Muscle of leg (tissue), 11 donors: ENCODE data around the gene SGMS1. TPM values are rescaled to one million over a fixed set of nuclear protein-coding genes. Genes with fewer than 3 reads are reported as not detected.
A peak's percentile ranks its signal among the peaks of the same experiment; 100 is the strongest.

ENCODE experiments used
- DNase-seq: peaks from one replicate; pipeline ENCODE4 v3.0.0; 2013
- H3K27ac ChIP-seq: one replicate; pipeline ENCODE4 v1.5.1; 2013; ENCODE audit warnings: mild to moderate bottlenecking, low read length, control low read depth
- H3K27me3 ChIP-seq: one replicate; pipeline ENCODE4 v1.6.1; 2013; ENCODE audit warnings: low read length; ENCODE audit not compliant: control insufficient read depth, insufficient read depth
- H3K36me3 ChIP-seq: one replicate; pipeline ENCODE4 v1.6.1; 2013; ENCODE audit warnings: low read length; ENCODE audit not compliant: control insufficient read depth, insufficient read depth
- H3K4me1 ChIP-seq: one replicate; pipeline ENCODE4 v1.6.1; 2013; ENCODE audit warnings: low read length; ENCODE audit not compliant: control insufficient read depth, insufficient read depth
- H3K4me3 ChIP-seq: one replicate; pipeline ENCODE4 v1.5.1; 2013; ENCODE audit warnings: low read length, control low read depth
- H3K9me3 ChIP-seq: replicated peaks from 2 replicates; pipeline ENCODE4 v1.6.1; 2013; ENCODE audit warnings: low read depth, low read length; ENCODE audit not compliant: control insufficient read depth
- WGBS: methylation state at CpG from one replicate; pipeline ENCODE4 v1.1.5; 2013; ENCODE audit warnings: missing lambda C conversion rate; ENCODE audit not compliant: insufficient coverage; 5-methylcytosine and 5-hydroxymethylcytosine counted together
- polyA plus RNA-seq, 8 donors: library from polyadenylated mRNA; unstranded; fragments of 120-200 nt; gene quantifications; one replicate each; pipeline versions ENCODE4 v1.2.1 to v1.2.3, GENCODE V29; 2013; ENCODE audit warnings: inconsistent platforms in 1 of 8, low replicate concordance in 1 of 8; ENCODE audit not compliant: insufficient read length in 8 of 8, insufficient read depth in 1 of 8
- total RNA-seq: library from RNA; stranded (reverse); fragments of 120-200 nt; gene quantifications from one replicate; pipeline ENCODE4 v1.2.4, GENCODE V29; 2013

SGMS1 gene
- total and polyA plus RNA-seq, 9 donors = 18.2 to 30.5 (median 23.0) TPM

DNA sequence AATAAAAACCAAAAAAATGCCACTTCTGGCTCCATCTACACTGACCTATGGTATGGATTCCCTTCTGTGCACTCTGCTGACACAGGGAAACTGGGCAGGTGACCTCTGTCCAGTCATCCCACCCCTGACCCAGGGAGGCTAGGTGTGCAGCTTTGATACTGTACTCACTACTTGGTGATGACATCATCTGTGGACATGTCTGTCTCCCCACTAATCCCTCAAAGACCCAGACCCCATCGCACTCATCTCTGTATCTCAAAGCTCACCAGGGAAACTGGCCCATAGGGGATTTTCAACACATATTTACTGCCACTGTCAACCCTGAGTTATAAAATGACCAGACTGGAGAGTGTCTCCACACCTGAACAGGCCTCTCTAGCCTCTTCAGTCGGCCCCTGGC is 10.6 kb downstream of the SGMS1 start:
- no peak overlapping the region for H3K4me3 ChIP-seq
- H3K27ac ChIP-seq = no peak overlapping the region
- H3K27me3 ChIP-seq = no peaks in the 10 kb centered on the region
- WGBS = 43% methylated on average over 2 of the region's 2 CpGs
- no peaks in the 10 kb centered on the region for H3K9me3 ChIP-seq
- H3K4me1 ChIP-seq = peaks cover 35% of the 10 kb centered on the region
- DNase-seq = no peak
- H3K36me3 ChIP-seq = no peaks in the 10 kb centered on the region

- peak; percentile 92 for DNase-seq
Observed at GRCh38 chr10:50610368-50610767, 13.4 kb downstream of the SGMS1 start.

GRCh38 chr10:50607356-50607925 is 16.3 kb downstream of the SGMS1 start:
- Histone ChIP-seq H3K27ac (no peak overlapping the region), H3K4me3 (no peak overlapping the region), H3K4me1 (peaks cover 28% of the 10 kb centered on the region), H3K36me3 (no peaks in the 10 kb centered on the region), H3K27me3 (no peaks in the 10 kb centered on the region), H3K9me3 (no peaks in the 10 kb centered on the region)
- DNase-seq = peak; percentile 41

More at GRCh38 chr10:50610368-50610767, 13.4 kb downstream of the SGMS1 start:
- Histone ChIP-seq H3K9me3 (no peaks in the 10 kb centered on the region), H3K4me1 (peaks cover 35% of the 10 kb centered on the region), H3K36me3 (no peaks in the 10 kb centered on the region), H3K27ac (peak overlapping the region; percentile 79), H3K4me3 (no peak overlapping the region), H3K27me3 (no peaks in the 10 kb centered on the region)
- 37% methylated on average over 3 of the region's 4 CpGs for WGBS

- Histone ChIP-seq H3K9me3 (no peaks in the 10 kb centered on the region), H3K27ac (no peak overlapping the region), H3K27me3 (no peaks in the 10 kb centered on the region), H3K4me1 (peaks cover 16% of the 10 kb centered on the region), H3K4me3 (no peak overlapping the region), H3K36me3 (no peaks in the 10 kb centered on the region)
- WGBS = no CpG with 5 or more reads among the region's 2 CpGs
- no peak for DNase-seq
Observed at GRCh38 chr10:50605951-50606270, 17.8 kb downstream of the SGMS1 start.

DNA sequence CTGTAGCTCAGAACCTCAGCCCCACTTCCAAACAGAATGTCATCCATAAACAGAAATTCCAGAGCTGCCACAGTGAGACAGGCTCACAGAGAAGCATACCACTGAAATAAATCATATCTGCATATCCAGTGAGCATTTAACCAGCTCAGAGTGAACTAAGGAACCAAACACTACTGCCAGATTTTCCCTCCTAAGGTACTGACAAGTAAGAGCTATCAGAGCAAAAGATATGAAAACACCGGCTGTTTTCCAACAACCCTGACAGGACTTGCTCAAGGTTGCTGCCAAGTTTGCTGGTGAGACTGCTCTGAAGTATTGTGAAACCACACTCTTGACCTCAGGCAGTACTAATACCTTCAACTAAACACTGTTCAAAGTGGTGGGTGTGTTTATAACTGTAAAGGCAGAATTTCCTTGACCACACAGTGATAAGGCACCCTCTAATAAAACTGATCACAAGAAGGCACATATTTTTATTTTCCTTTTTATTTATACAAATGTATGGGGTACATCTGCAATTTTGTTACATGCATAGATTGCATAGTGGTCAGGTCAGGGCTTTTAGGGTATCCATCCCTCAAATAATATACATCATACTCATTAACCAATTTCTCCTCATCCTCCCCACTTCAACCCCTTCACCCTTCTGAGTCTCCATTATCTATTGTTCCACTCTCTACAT is 18.3 kb downstream of the SGMS1 start:
- Histone ChIP-seq H3K36me3 (no peaks in the 10 kb centered on the region), H3K4me1 (peaks cover 13% of the 10 kb centered on the region), H3K9me3 (no peaks in the 10 kb centered on the region), H3K4me3 (no peak overlapping the region), H3K27ac (no peak overlapping the region), H3K27me3 (no peaks in the 10 kb centered on the region)
- DNase-seq = peak; percentile 28
- 40% methylated on average over 1 of the region's 1 CpG for WGBS

DNA sequence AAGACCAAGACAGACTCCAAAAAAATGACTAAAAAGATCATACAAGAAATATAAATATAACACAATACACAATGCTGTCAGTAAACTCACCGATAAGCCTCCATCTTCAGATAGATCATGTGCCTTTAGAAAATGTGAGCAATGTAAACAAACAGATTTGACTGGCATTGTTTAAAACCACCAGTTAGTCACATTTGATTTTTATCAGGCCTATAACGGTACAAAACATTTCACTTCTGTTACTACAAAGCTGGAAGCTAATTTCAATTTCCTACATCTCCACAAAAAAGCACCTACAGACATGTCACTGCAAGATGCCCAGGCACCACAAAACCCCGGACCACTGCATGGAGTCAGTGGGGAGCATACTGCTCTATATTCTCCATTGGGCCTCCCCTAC is 18.9 kb downstream of the SGMS1 start:
- DNase-seq = no peak
- no peaks in the 10 kb centered on the region for H3K36me3 ChIP-seq
- H3K9me3 ChIP-seq = no peaks in the 10 kb centered on the region
- no peak overlapping the region for H3K27ac ChIP-seq
- WGBS = 40% methylated on average over 1 of the region's 3 CpGs
- no peak overlapping the region for H3K4me3 ChIP-seq
- H3K27me3 ChIP-seq = no peaks in the 10 kb centered on the region
- H3K4me1 ChIP-seq = peaks cover 9% of the 10 kb centered on the region

GRCh38 chr10:50604049-50604640 is 19.6 kb downstream of the SGMS1 start:
- Histone ChIP-seq H3K9me3 (no peaks in the 10 kb centered on the region), H3K4me1 (peaks cover 6% of the 10 kb centered on the region), H3K27me3 (no peaks in the 10 kb centered on the region), H3K27ac (no peak overlapping the region), H3K36me3 (no peaks in the 10 kb centered on the region), H3K4me3 (no peak overlapping the region)
- DNase-seq = no peak
- WGBS = 8% methylated on average over 1 of the region's 8 CpGs

DNA sequence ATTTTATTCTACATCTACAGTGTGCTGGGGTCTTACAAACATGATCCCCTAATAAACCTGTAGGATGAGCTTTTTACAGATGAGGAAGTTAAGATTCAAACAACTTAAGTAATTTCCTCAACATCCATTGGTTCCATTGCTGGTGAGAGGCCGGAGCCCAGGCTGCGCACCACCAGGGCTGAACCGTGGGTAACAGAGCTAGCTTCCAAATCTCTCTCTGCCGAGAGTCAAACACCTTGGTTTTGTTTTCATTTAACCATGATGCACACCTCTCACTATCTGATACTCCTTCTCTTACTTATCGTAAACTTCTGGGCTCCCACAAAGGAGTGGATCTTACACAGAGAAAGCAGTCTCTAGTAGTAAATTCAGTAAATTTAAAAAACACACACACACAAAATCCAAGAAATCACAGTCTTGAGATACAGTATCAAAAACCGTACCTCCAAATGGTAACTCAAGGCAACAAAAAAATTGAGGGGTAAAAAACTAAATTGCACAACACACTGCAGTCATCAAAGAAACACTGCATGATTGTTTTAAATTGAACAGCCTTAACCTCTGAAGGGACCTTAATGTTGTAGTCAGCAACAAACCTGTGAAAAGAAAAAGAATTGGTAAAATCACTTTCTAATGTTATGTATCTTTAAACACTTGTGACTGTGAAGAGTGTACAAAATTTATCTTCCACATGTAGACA is 20.5 kb downstream of the SGMS1 start:
- no peaks in the 10 kb centered on the region for H3K27me3 ChIP-seq
- no peak overlapping the region for H3K4me3 ChIP-seq
- H3K4me1 ChIP-seq = peaks cover 6% of the 10 kb centered on the region
- H3K27ac ChIP-seq = no peak overlapping the region
- DNase-seq = no peak
- no peaks in the 10 kb centered on the region for H3K36me3 ChIP-seq
- WGBS = 90% methylated on average over 3 of the region's 6 CpGs
- no peaks in the 10 kb centered on the region for H3K9me3 ChIP-seq

DNA sequence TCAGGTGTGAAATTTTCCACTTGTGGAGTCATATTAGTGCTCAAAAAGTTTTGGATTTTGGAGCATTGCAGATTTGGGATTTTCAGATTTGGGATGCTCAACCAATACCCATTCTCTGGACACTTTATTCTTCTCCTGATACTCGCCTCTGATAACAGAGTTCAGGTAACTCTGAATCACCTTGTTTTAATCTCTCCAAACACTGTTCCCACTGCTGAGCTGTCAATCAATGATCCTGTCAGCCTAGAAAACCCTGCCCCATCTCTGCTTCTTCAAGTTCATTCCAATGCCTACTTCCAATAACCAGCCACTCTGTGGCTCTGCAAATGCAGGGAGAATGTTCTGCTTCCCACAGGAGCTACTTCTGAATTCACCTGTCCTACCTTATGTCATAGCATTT is 21.8 kb downstream of the SGMS1 start:
- H3K27me3 ChIP-seq = no peaks in the 10 kb centered on the region
- DNase-seq = no peak
- 100% methylated on average over 1 of the region's 1 CpG for WGBS
- no peaks in the 10 kb centered on the region for H3K9me3 ChIP-seq
- H3K27ac ChIP-seq = no peak overlapping the region
- H3K4me1 ChIP-seq = peaks cover 6% of the 10 kb centered on the region
- no peak overlapping the region for H3K4me3 ChIP-seq
- no peaks in the 10 kb centered on the region for H3K36me3 ChIP-seq

- no peak overlapping the region for H3K27ac ChIP-seq
- 78% methylated on average over 1 of the region's 2 CpGs for WGBS
Observed at GRCh38 chr10:50600831-50601477, 22.8 kb downstream of the SGMS1 start.

More at GRCh38 chr10:50600831-50601477, 22.8 kb downstream of the SGMS1 start:
- DNase-seq = no peak
- Histone ChIP-seq H3K36me3 (no peaks in the 10 kb centered on the region), H3K4me1 (peaks cover 6% of the 10 kb centered on the region), H3K9me3 (no peaks in the 10 kb centered on the region), H3K27me3 (no peaks in the 10 kb centered on the region), H3K4me3 (no peak overlapping the region)
